Measurements from ENCODE around the gene PTPN13.

GRCh38 chr4:86670298-86670697 is 76.2 kb downstream of the PTPN13 start:
- TF ChIP-seq CTCF (IDR thresholded peaks at IDR 0.05) (no peak), POLR2AphosphoS5 (IDR thresholded peaks at IDR 0.05) (no peak), EP300 (IDR thresholded peaks at IDR 0.05) (no peak)
